UCSD-AML1 (cell line): ENCODE measurements around the gene IL10RB.
A peak's percentile ranks its signal among the peaks of the same experiment; 100 is the strongest.
"Not testable (repeated sequence)": the region's sequence is repeated elsewhere in the genome, so short reads cannot be mapped to it uniquely, and the experiment has no call there.

Experiments
- DNase-seq: peaks from one replicate; lab custom pipeline; 2025; ENCODE audit not compliant: unreplicated experiment; lab: John Stamatoyannopoulos, UW

IL10RB gene

GRCh38 chr21:33300701-33301631 lies 34.8 kb downstream of the IL10RB start:
- DNase-seq = no peak

DNA sequence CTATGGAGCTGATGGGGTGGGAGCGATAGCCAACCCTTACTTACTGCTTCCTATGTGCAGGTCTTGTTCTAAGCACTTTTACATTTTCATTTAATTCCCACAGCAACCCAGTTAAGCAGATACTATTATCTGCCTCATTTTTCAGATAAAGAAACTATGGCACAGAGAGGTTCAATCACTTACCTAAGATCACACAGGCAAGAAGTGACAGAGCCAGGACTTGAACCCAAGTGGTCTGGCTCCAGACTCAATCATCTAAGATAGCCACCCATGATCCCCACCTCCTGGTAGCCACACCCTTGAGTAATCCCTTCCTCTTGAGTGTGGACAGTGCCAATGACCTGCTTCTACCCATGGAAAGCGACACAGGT lies 35.5 kb downstream of the IL10RB start:
- DNase-seq = no peak

DNA sequence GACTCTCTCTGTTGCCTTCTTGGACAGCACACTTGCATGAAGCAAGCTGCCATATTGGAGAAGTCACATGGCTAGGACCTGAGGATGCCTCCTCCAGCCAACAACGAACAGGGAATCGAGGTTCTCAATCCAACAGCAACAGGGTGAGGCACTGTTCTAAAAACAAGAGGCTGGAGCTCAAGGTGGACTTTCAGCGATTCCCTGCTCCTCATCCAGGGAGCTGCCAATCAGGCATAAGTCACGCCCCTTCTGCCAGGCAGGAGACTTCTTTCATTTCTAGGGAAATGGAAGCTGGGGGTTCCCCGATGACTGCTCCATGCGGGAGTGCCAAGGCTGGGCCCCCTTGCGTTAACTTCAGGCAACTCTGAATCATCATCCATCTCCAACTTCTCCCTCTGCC lies 35.9 kb downstream of the IL10RB start:
- DNase-seq = no peak

DNA sequence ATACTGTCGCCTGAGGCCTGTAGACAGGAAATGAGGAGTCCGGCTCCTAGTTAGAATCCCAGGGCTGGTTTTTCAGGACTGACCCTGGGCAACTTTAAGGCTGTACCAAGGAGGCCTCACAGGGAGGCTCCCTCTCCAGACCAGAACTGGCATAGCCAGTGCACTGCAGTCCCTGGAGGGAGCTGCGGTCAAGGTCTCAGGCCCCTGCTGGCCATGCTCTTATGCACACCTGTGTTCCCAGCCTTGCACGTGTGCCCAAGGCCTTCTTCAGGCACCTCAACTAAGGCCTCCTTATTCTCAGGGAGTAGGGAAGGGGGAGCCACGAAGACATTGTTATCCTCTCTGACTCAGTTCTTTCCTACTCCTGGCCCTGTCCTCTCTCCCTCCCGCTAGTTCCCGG lies 36.6 kb downstream of the IL10RB start:
- no peak for DNase-seq

DNA sequence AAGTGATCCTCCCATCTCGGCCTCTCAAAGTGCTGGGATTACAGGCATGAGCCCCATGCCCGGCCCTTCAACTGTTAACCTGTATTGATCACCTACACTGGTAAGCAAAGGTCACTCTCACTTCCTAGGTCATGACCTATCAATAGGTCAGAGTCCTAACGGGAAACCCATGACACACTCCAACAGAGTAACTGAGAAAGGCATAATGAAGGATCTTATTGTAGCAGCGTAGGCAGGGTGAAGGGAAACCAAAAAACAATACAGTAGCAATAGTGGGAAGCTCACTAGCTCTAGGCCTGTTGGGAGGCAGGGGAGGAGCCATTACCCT lies 39.1 kb downstream of the IL10RB start:
- DNase-seq = no peak

GRCh38 chr21:33305938-33306337 lies 39.8 kb downstream of the IL10RB start:
- DNase-seq = no peak

GRCh38 chr21:33308586-33309490 lies 42.7 kb downstream of the IL10RB start:
- DNase-seq = no peak

DNA sequence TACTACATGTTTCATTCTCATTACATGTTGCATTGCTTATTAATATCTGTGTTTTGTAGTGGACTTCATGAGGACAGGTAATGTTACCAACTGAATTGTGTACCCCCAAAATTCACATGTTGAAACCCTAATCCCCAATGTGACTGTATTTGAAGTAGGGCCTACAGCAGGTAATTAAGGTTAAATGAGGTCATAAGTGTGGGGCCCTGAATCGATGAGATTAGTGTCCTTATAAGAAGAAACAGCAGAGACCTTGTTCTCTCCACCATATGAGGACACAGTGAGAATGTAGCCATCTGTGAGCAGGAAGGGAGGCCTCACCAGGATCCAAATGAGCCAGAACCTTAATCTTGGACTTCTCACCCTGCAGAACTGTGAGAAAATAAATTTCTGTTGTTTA lies 43.6 kb downstream of the IL10RB start:
- no peak for DNase-seq

DNA sequence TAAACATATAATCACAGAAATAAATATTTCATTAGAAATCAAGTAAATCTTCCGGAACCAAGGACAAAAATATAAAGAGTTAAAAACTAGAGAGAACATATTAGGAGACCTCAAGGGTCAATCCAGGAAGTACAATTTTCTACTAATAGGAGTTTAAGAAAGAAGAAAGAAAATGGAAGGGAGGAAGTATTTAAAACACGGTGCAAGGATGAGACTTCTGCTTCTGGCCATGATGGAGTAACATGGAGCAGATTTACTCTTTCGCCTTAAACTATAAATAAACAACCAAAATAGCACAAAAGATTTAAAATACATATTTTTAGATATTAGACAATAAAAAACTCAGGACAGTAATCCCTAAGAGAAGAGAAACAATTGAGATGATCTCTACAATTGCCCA lies 46.0 kb downstream of the IL10RB start:
- no peak for DNase-seq

GRCh38 chr21:33313183-33313582 lies 47.0 kb downstream of the IL10RB start:
- DNase-seq = no peak

DNA sequence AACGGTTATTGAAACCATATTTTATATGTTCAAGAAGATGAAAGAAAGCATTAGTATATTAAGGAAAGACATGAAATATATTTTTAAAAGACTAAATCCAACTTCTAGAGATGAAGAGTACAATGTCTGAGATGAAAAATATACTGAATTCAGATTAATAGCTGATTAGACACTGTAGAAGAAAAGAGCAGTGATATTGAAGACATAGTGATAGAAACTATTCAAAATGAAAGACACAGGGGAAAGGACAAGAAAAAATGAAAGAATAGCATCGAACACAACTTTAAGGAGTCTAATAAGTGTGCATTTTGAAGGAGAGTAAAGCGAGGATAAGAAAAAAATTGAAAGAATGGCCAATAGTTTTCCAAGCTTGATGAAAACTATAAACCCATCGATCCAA lies 47.4 kb downstream of the IL10RB start:
- DNase-seq = no peak

- no peak for DNase-seq
Observed at GRCh38 chr21:33314111-33314510, 47.9 kb downstream of the IL10RB start.

DNA sequence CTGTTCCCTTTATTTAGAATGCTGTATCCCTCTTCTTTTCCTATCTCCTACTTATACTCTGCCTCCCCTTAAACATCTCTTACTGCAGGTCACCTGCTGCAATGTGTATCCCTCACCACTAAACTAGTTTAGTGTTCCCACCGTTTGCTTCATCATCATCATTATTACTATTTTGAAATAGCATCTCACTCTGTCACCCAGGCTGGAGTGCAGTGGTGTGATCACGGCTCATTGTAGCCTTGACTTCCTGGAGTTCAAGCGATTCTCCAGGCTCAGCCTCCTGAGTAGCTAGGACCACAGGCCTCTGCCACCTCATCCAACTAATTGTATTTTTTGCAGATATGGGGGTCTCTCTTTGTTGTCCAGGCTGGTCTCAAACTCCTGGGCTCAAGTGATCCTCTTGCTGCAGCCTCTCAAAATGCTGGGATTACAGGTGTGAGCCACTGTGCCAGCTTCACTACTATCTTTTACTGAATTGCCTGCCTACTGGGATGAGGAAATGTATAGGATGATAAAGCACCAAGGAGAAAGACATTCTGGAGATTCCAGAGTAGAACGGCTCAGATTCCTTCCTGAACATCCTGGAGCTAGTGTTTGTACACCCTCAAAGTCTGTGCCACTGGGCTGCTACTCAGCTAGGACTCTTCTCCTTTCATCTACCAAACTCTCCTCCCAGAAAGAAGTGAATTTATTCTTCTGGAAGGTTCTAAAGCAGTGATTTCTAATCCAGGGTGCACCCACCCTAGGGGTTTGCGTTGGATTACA lies 50.0 kb downstream of the IL10RB start:
- DNase-seq = no peak

DNA sequence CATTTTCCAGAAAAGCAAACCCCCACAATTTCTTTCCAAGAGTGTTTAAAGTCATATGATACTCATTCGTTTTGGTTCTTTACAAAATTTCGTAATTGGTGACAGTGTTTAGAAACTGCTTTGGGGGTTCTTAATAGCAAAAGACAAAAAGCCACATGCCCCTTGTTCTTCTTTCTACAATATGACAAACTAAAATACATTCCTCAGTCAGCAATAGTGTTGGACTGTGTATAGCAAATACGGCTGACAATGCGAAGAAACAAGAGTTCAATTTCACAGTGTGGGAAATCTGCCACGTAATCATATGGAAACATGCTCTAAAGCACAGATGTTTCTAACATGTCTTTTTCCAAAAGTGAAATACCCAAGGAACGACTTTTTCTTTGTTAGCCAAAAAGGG lies 51.0 kb downstream of the IL10RB start:
- DNase-seq = no peak

DNA sequence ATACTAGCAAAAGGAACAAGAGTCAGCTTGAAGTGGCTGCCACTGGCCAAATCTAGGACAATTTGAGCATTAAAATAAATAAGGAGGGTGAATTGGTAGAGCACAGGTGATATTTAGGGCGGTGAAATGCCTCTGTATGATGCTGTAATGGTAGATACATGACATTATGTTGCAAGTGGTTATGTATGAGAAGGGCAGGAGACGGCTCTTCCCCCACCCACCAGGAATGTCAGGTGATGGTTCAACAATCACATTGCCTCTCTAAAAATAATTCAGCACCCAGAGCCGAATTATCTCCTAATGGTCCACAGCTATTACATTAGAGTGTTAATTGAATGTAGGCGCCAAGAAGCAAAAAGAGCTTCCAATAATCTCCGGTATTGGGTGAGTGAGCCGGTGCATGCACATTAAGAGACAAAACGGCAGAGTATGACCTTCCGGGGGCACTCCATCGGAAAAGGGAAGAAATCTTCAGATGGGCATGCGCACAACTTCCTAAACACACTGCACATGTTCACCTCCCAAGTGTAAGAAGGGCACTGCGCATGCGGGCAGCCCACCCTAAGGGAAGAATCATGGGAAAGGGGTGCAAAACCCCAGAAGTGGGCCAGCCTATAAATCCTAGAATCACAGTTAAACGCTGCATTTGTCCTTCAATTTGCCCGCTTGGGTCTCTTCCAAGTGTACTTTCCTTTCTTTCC lies 51.8 kb downstream of the IL10RB start:
- no peak for DNase-seq

DNA sequence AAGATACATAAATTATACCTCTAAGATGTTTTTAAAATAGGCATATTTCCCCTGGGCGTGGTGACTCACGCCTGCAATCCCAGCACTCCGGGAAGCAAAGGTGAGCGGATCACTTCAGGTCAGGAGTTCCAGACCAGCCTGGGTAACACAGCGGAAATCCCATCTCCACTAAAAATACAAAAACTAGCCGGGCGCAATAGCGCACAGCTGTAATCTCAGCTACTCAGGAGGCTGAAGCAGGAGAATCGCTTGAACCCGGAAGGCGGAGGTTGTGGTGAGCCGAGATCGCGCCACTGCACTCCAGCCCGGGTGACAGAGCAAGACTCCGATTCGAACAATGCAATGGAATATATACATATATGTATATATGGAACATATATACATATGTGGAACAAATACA lies 54.8 kb downstream of the IL10RB start:
- not testable (repeated sequence) for DNase-seq

DNA sequence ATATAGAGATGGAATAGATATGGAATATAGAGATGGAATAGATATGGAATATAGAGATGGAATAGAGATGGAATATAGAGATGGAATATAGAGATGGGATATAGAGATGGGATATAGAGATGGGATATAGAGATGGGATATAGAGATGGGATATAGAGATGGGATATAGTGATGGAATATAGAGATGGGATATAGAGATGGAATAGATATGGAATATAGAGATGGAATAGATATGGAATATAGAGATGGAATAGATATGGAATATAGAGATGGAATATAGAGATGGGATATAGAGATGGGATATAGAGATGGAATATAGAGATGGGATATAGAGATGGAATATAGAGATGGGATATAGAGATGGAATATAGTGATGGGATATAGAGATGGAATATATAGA lies 57.4 kb downstream of the IL10RB start:
- DNase-seq = not testable (repeated sequence)

GRCh38 chr21:33324291-33325221 lies 58.4 kb downstream of the IL10RB start, which contains the start of gene IFNAR1:
IFNAR1 (plus strand) TSS chr21:33324970; CDS start chr21:33325056, 86 bp downstream.
- peak; percentile 99 for DNase-seq

DNA sequence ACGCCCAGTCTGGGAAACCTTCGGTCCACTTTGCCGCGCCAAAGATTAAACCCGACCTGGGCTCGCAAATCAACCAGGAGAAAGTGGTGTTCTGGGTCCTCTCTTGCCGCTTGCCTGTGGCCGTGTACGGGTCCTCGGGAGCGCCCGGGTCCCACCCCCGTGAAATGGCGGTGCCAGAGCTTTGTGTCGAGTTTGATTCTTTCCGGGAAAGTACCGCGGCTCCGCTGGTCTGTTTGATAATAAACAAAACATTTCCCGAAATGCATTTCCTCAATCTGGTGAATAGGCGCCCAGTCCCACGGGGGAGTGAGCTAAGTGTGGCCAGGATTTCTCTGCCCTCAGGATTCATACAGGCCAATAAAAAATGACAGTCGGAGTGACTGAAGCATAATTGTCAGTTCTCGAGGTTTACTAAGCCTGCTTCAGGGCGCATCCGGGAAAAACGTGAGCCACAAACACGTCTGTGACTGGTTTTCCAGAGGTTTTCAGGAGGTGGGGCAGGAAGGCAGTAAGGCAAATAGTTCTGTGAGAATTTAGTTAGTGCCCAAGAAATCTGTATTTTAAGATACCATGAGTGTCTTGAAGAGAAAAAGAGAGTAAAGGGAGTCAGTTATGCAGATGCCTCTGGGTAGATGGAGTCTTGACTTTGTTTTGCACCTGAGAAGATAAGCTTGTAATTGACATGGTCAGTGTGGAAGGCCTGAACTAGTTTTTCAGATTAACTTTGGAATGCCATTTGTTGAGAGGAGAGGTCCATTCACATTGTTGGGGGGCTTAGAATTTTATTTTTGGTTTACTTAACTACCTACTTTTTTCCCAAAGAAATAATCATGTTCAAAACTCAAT lies 59.3 kb downstream of the IL10RB start:
- DNase-seq = peak; percentile 73
